IMR-90 (cell line): ENCODE data around the gene DGKQ. TPM values are rescaled to one million over a fixed set of nuclear protein-coding genes. Genes with fewer than 3 reads are reported as not detected.

Source experiments
- ATAC-seq: fragments of 200-7000 bp; cut with Tn5 transposase; 2 replicates; pipeline ENCODE4 v1.9.1; 2020; ENCODE audit warnings: low read depth, mild to moderate bottlenecking, moderate library complexity
- BruUV-seq: library from RNA; stranded (reverse); fragments of 400-500 nt; replicated peaks from 2 replicates; lab custom pipeline; 2021; lab: Mats Ljungman, UMichigan
- CTCF ChIA-PET: fragments of 300-600 bp; formaldehyde crosslinking; extraction: SDS; loops from one replicate; lab custom pipeline; 2021; ENCODE audit warnings: antibody characterized with exemption; lab: Yijun Ruan, JAX
- POLR2A ChIA-PET: fragments of 300-600 bp; sonication (Branson Sonifier 250); formaldehyde crosslinking; loops from one replicate; lab custom pipeline; 2022; ENCODE audit warnings: antibody characterized with exemption; ENCODE audit not compliant: unreplicated experiment; lab: Charles Lee
- DNase-seq: peaks from one replicate; pipeline ENCODE4 v3.0.0; 2013
- H2AFZ ChIP-seq: replicated peaks from 2 replicates; pipeline ENCODE3; 2013; ENCODE audit warnings: low read length, mild to moderate bottlenecking; ENCODE audit not compliant: poor library complexity
- H2AK5ac ChIP-seq: 2 replicates; pipeline ENCODE4 v1.6.1; 2013; ENCODE audit warnings: low read depth, low read length, inconsistent platforms
- H2AK9ac ChIP-seq: replicated peaks from 2 replicates; pipeline ENCODE3; 2013; ENCODE audit warnings: mild to moderate bottlenecking, low read depth, low read length, moderate library complexity; ENCODE audit not compliant: poor library complexity
- H2BK120ac ChIP-seq: 2 replicates; pipeline ENCODE4 v1.6.1; 2013; ENCODE audit warnings: low read depth, low read length, inconsistent platforms
- H2BK15ac ChIP-seq: 3 replicates; pipeline ENCODE4 v1.6.1; 2013; ENCODE audit warnings: low read depth, low read length, inconsistent platforms
- H2BK20ac ChIP-seq: 2 replicates; pipeline ENCODE4 v1.6.1; 2013; ENCODE audit warnings: low read depth, mild to moderate bottlenecking, inconsistent platforms, low read length, moderate library complexity
- H2BK5ac ChIP-seq: 2 replicates; pipeline ENCODE4 v1.6.1; 2013; ENCODE audit warnings: mild to moderate bottlenecking, low read depth, low read length, inconsistent platforms; ENCODE audit not compliant: poor library complexity, severe bottlenecking
- H3K14ac ChIP-seq: replicated peaks from 2 replicates; pipeline ENCODE4 v1.6.1; 2013; ENCODE audit warnings: low read depth, low read length, inconsistent platforms
- H3K18ac ChIP-seq: 2 replicates; pipeline ENCODE4 v1.6.1; 2013; ENCODE audit warnings: low read depth, low read length, control low read depth
- H3K23ac ChIP-seq: 2 replicates; pipeline ENCODE4 v1.6.1; 2013; ENCODE audit warnings: low read depth, low read length, inconsistent platforms
- H3K27ac ChIP-seq: 2 replicates; pipeline ENCODE4 v1.5.1; 2013; ENCODE audit warnings: mild to moderate bottlenecking, control low read depth, low read length; ENCODE audit not compliant: insufficient read depth
- H3K27me3 ChIP-seq: 2 replicates; pipeline ENCODE4 v1.6.1; 2013; ENCODE audit warnings: low read length; ENCODE audit not compliant: control insufficient read depth, insufficient read depth
- H3K36me3 ChIP-seq: 2 replicates; pipeline ENCODE4 v1.6.1; 2013; ENCODE audit warnings: low read length, mixed read lengths; ENCODE audit not compliant: control insufficient read depth, insufficient read depth
- H3K4ac ChIP-seq: 2 replicates; pipeline ENCODE4 v1.6.1; 2013; ENCODE audit warnings: low read depth, low read length, inconsistent platforms
- H3K4me1 ChIP-seq: 2 replicates; pipeline ENCODE4 v1.6.1; 2013; ENCODE audit warnings: low read length, mixed read lengths; ENCODE audit not compliant: control insufficient read depth, insufficient read depth
- H3K4me2 ChIP-seq: 2 replicates; pipeline ENCODE4 v1.6.1; 2013; ENCODE audit warnings: low read depth, mild to moderate bottlenecking, control low read depth, low read length, moderate library complexity
- H3K4me3 ChIP-seq: 2 replicates; pipeline ENCODE4 v1.5.1; 2013; ENCODE audit warnings: low read depth, mild to moderate bottlenecking, control low read depth, low read length, moderate library complexity; ENCODE audit not compliant: insufficient read depth
- H3K56ac ChIP-seq: 2 replicates; pipeline ENCODE4 v1.6.1; 2013; ENCODE audit warnings: low read length, inconsistent platforms; ENCODE audit not compliant: insufficient read depth; ENCODE audit errors: extremely low read depth
- H3K79me1 ChIP-seq, 2 experiments: 2 replicates each; pipeline ENCODE4 v1.6.1; 2013; ENCODE audit warnings: low read length in 2 of 2, inconsistent platforms in 1 of 2, low read depth in 1 of 2
- H3K9ac ChIP-seq: 2 replicates; pipeline ENCODE4 v1.6.1; 2013; ENCODE audit warnings: low read depth, low read length, control low read depth
- H3K9me1 ChIP-seq: 2 replicates; pipeline ENCODE4 v1.6.1; 2013; ENCODE audit warnings: low read length, inconsistent platforms; ENCODE audit not compliant: insufficient read depth
- H3K9me3 ChIP-seq: 2 replicates; pipeline ENCODE4 v1.6.1; 2013; ENCODE audit warnings: low read length; ENCODE audit not compliant: control insufficient read depth, insufficient read depth
- H4K20me1 ChIP-seq: 2 replicates; pipeline ENCODE4 v1.6.1; 2013; ENCODE audit warnings: low read length, inconsistent platforms; ENCODE audit not compliant: insufficient read depth
- H4K5ac ChIP-seq: 2 replicates; pipeline ENCODE4 v1.6.1; 2013; ENCODE audit warnings: mild to moderate bottlenecking, low read depth, low read length, control low read depth
- H4K8ac ChIP-seq, 2 experiments: 2 replicates each; pipeline ENCODE4 v1.6.1; 2013; ENCODE audit warnings: low read depth in 2 of 2, low read length in 2 of 2, control low read depth in 1 of 2, inconsistent platforms in 1 of 2
- H4K91ac ChIP-seq: 2 replicates; pipeline ENCODE4 v1.6.1; 2013; ENCODE audit warnings: low read depth, low read length, inconsistent platforms; ENCODE audit not compliant: insufficient read depth
- BHLHE40 ChIP-seq: fragments of 150-350 bp; IDR thresholded peaks from 2 replicates; pipeline ENCODE4 v1.6.1; 2016; ENCODE audit warnings: mild to moderate bottlenecking, low read depth, low read length
- CEBPB ChIP-seq: IDR thresholded peaks from 2 replicates; pipeline ENCODE4 v1.6.1; 2012; ENCODE audit warnings: low read depth, low read length, improper control_type of control experiment
- CHD1 ChIP-seq: IDR thresholded peaks from 2 replicates; pipeline ENCODE4 v1.6.1; 2012; ENCODE audit warnings: low read depth, low read length, improper control_type of control experiment
- CTCF ChIP-seq: conservative IDR thresholded peaks from 2 replicates; pipeline ENCODE4 v1.5.1; 2012; ENCODE audit warnings: mild to moderate bottlenecking, low read depth, low read length, improper control_type of control experiment
- ELK1 ChIP-seq: fragments of 150-350 bp; IDR thresholded peaks from 2 replicates; pipeline ENCODE4 v1.6.1; 2016; ENCODE audit warnings: low read depth, mild to moderate bottlenecking, low read length, moderate library complexity, borderline replicate concordance
- FOS ChIP-seq: fragments of 150-350 bp; IDR thresholded peaks from 2 replicates; pipeline ENCODE4 v1.6.1; 2016; ENCODE audit warnings: low read depth, low read length
- MAFK ChIP-seq: IDR thresholded peaks from 2 replicates; pipeline ENCODE4 v1.6.1; 2012; ENCODE audit warnings: low read depth, low read length, improper control_type of control experiment
- MAZ ChIP-seq: IDR thresholded peaks from 2 replicates; pipeline ENCODE4 v1.6.1; 2012; ENCODE audit warnings: low read depth, mild to moderate bottlenecking, low read length, improper control_type of control experiment, moderate library complexity, borderline replicate concordance
- NFE2L2 ChIP-seq: fragments of 150-350 bp; IDR thresholded peaks from 2 replicates; pipeline ENCODE4 v1.6.1; 2016; ENCODE audit warnings: low read depth, mild to moderate bottlenecking, low read length
- POLR2A ChIP-seq: IDR thresholded peaks from 2 replicates; pipeline ENCODE4 v1.6.1; 2012; ENCODE audit warnings: mild to moderate bottlenecking, low read depth, low read length
- RAD21 ChIP-seq: IDR thresholded peaks from 2 replicates; pipeline ENCODE4 v1.6.1; 2012; ENCODE audit warnings: low read length, improper control_type of control experiment
- SMC3 ChIP-seq: fragments of 150-350 bp; IDR thresholded peaks from 2 replicates; pipeline ENCODE4 v1.6.1; 2016; ENCODE audit warnings: low read depth, mild to moderate bottlenecking, antibody characterized with exemption, low read length, moderate library complexity
- USF2 ChIP-seq: fragments of 150-350 bp; IDR thresholded peaks from 2 replicates; pipeline ENCODE4 v1.6.1; 2017; ENCODE audit warnings: mild to moderate bottlenecking, antibody characterized with exemption, low read length, low read depth
- WGBS, 2 experiments: methylation state at CpG; one replicate each; pipeline versions ENCODE4 v1.1.5 to v1.1.7; 2013; ENCODE audit warnings: missing lambda C conversion rate in 2 of 2; ENCODE audit not compliant: insufficient read length in 1 of 2; ENCODE audit errors: extremely low coverage in 2 of 2; 5-methylcytosine and 5-hydroxymethylcytosine counted together
- dilution Hi-C: fragments of 300-500 bp; cut with HindIII; formaldehyde crosslinking; loops from one replicate; pipeline ENCODE4 v1.14.3; 2018; ENCODE audit warnings: low sequenced_read_pairs; ENCODE audit not compliant: unreplicated experiment
- in situ Hi-C: fragments of 300-500 bp; cut with MboI; formaldehyde crosslinking; loops from 3 replicates; pipeline ENCODE4 v1.14.3; 2019; ENCODE audit warnings: low sequenced_read_pairs, inconsistent platforms, mixed read lengths
- intact Hi-C: fragments of 100-400 bp; cut with micrococcal nuclease; formaldehyde crosslinking; loops from 2 replicates; pipeline ENCODE4 v1.10.0; 2022
- polyA plus RNA-seq, 3 experiments: library from polyadenylated mRNA; depleted of rRNA; stranded (reverse); fragments of >200 nt; gene quantifications; 2 replicates each; pipeline ENCODE4 v1.2.3, GENCODE V29; 2012; ENCODE audit warnings: low replicate concordance in 1 of 3
- total RNA-seq: library from RNA; depleted of rRNA; stranded (reverse); fragments of >200 nt; gene quantifications from 2 replicates; pipeline ENCODE4 v1.2.3, GENCODE V29; 2012

Gene DGKQ
- total and polyA plus RNA-seq, 2 of the 4 experiments (the other 2 are of a cell fraction), result 4.3 to 15.6 TPM

GRCh38 chr4:957231-957580 lies 16.2 kb downstream of the DGKQ start:
- H3K4me3 ChIP-seq, result no peak overlapping the region
- POLR2A ChIA-PET, result no interaction called here
- intact Hi-C loops, result no loop called here

More at GRCh38 chr4:957231-957580, 16.2 kb downstream of the DGKQ start:
- Histone ChIP-seq H3K9me1 (0 out of 2 replicates have a peak, but pooled peaks cover 2% of the 10 kb centered on the region), H3K18ac (no peak overlapping the region), H2BK5ac (no peak overlapping the region), H3K27me3 (no peaks in the 10 kb centered on the region), H3K9me3 (no peaks in the 10 kb centered on the region), H2AK5ac (no peak overlapping the region), H4K91ac (no peak overlapping the region), H3K56ac (no peak overlapping the region), H2AFZ (no peak overlapping the region), H3K9ac (no peak overlapping the region), H4K5ac (no peak overlapping the region), H2BK120ac (no peak overlapping the region), H3K23ac (no peak overlapping the region), H3K4me2 (no peak overlapping the region), H4K8ac (no peak overlapping the region), H4K20me1 (no peaks in the 10 kb centered on the region; the same call in 1 of the 2 replicates), H3K79me1 (no peaks in the 10 kb centered on the region), H2BK15ac (no peak overlapping the region), H3K4me1 (no peaks in the 10 kb centered on the region), H3K36me3 (peaks cover 37% of the 10 kb centered on the region), H2AK9ac (no peak overlapping the region), H3K4ac (no peak overlapping the region), H3K27ac (no peak overlapping the region), H3K14ac (no peak overlapping the region), H2BK20ac (no peak overlapping the region)
- in situ Hi-C loops, result no loop called here
- no peak for ATAC-seq
- no peak for TF ChIP-seq POLR2A
- no peak for TF ChIP-seq NFE2L2
- TF ChIP-seq BHLHE40, result no peak
- no peak for TF ChIP-seq CEBPB
- TF ChIP-seq ELK1, result no peak
- TF ChIP-seq MAFK, result no peak
- TF ChIP-seq FOS, result no peak
- no peak for TF ChIP-seq SMC3
- no peak for TF ChIP-seq CHD1
- TF ChIP-seq RAD21, result no peak
- no peak for TF ChIP-seq CTCF
- no peak for TF ChIP-seq MAZ
- no peak for TF ChIP-seq USF2
- 62% methylated on average over 3 of the region's 8 CpGs; no CpG with 5 or more reads in 1 of the 2 experiments for WGBS, 2 experiments
- dilution Hi-C loops, result no loop called here
- CTCF ChIA-PET, result no interaction called here
- no TSS peak for BruUV-seq
- DNase-seq, result no peak
